T-helper 17 cell (primary cell): ENCODE measurements around the gene PPP1R18. TPM values are rescaled to one million over a fixed set of nuclear protein-coding genes. Genes with fewer than 3 reads are reported as not detected.
"Not testable (repeated sequence)": the region's sequence is repeated elsewhere in the genome, so short reads cannot be mapped to it uniquely, and the experiment has no call there.

Experiments used
- ATAC-seq: fragments of 150-1000 bp; cut with Tn5 transposase; 2 replicates; pipeline ENCODE4 v1.10.0; 2021; ENCODE audit warnings: mild to moderate bottlenecking, moderate library complexity
- DNase-seq, 3 donors: peaks; one replicate each; pipeline versions ENCODE4 v3.0.0 to v3.0.0-alpha.2; 2020 to 2021
- H3K9me3 ChIP-seq: one replicate; pipeline ENCODE4 v1.7.0; 2013; ENCODE audit warnings: low read length, mild to moderate bottlenecking; ENCODE audit not compliant: control insufficient read depth, poor library complexity, severe bottlenecking
- H3K27ac Mint-ChIP-seq: one replicate; pipeline ENCODE4 v1.8.0; 2022; ENCODE audit warnings: mild to moderate bottlenecking, moderate library complexity, mixed read lengths
- H3K27me3 Mint-ChIP-seq: one replicate; pipeline ENCODE4 v1.8.0; 2022; ENCODE audit warnings: mixed read lengths
- H3K36me3 Mint-ChIP-seq: one replicate; pipeline ENCODE4 v1.8.0; 2022; ENCODE audit warnings: low read depth, mixed read lengths
- H3K4me1 Mint-ChIP-seq: one replicate; pipeline ENCODE4 v1.8.0; 2022; ENCODE audit warnings: mild to moderate bottlenecking, mixed read lengths
- H3K4me3 Mint-ChIP-seq: one replicate; pipeline ENCODE4 v1.8.0; 2022; ENCODE audit warnings: mild to moderate bottlenecking, moderate library complexity, mixed read lengths
- total RNA-seq, 4 donors: library from RNA in 2 of 4; stranded (reverse) in 2 of 4; gene quantifications; one replicate each; pipeline ENCODE4 v1.2.3 and lab custom pipeline; 2022 to 2026

Gene PPP1R18
- 100 to 1,000 TPM in 1 of 2 donors, 10 to 100 TPM in 1; 99.5 to 117 TPM for total RNA-seq
- total RNA-seq (lab: John Stamatoyannopoulos, UW), result 142 to 304 reads per million in 2 donors

GRCh38 chr6:30686009-30686907 is at the start of gene PPP1R18:
PPP1R18 (minus strand) TSS chr6:30686645; CDS start chr6:30686018, 627 bp downstream.
- H3K9me3 ChIP-seq, result no peaks in the 10 kb centered on the region
- Mint-ChIP-seq H3K36me3 (peaks cover 30% of the 10 kb centered on the region), H3K27ac (peak within 1 kb of the TSS; percentile 97), H3K27me3 (no peaks in the 10 kb centered on the region), H3K4me3 (peak within 1 kb of the TSS; percentile 100), H3K4me1 (peaks cover 56% of the 10 kb centered on the region)
- DNase-seq, result peak; percentile 69 to 80 (median 78)
- ATAC-seq, result peak; percentile 61

- ATAC-seq, result no peak
- Mint-ChIP-seq H3K4me1 (peaks cover 43% of the 10 kb centered on the region), H3K36me3 (peaks cover 3% of the 10 kb centered on the region), H3K27ac (no peak overlapping the region), H3K27me3 (no peaks in the 10 kb centered on the region), H3K4me3 (peak overlapping the region; percentile 3)
- H3K9me3 ChIP-seq, result no peaks in the 10 kb centered on the region
- no peak for DNase-seq
Observed at GRCh38 chr6:30735668-30736314, 49.3 kb upstream of the PPP1R18 start.

GRCh38 chr6:30732237-30732943 is 45.9 kb upstream of the PPP1R18 start:
- H3K4me3 Mint-ChIP-seq, result peak overlapping the region; percentile 39
- no peaks in the 10 kb centered on the region for H3K27me3 Mint-ChIP-seq
- no peak overlapping the region for H3K27ac Mint-ChIP-seq
- H3K9me3 ChIP-seq, result no peaks in the 10 kb centered on the region
- peaks cover 33% of the 10 kb centered on the region for H3K4me1 Mint-ChIP-seq
- H3K36me3 Mint-ChIP-seq, result peaks cover 3% of the 10 kb centered on the region
- no peak for ATAC-seq
- DNase-seq, result no peak

- Mint-ChIP-seq H3K4me3 (peak overlapping the region; percentile 60), H3K36me3 (no peaks in the 10 kb centered on the region), H3K4me1 (peaks cover 24% of the 10 kb centered on the region), H3K27ac (no peak overlapping the region), H3K27me3 (no peaks in the 10 kb centered on the region)
- H3K9me3 ChIP-seq, result no peaks in the 10 kb centered on the region
- peak; percentile 72 to 77 (median 76) for DNase-seq
- peak; percentile 98 for ATAC-seq
Observed at GRCh38 chr6:30730601-30731435, 44.4 kb upstream of the PPP1R18 start.

GRCh38 chr6:30727920-30728553 is 41.6 kb upstream of the PPP1R18 start:
- peaks cover 5% of the 10 kb centered on the region for H3K36me3 Mint-ChIP-seq
- H3K4me1 Mint-ChIP-seq, result peaks cover 38% of the 10 kb centered on the region
- H3K4me3 Mint-ChIP-seq, result no peak overlapping the region
- no peak for ATAC-seq
- H3K27me3 Mint-ChIP-seq, result no peaks in the 10 kb centered on the region
- no peak for DNase-seq
- no peaks in the 10 kb centered on the region for H3K9me3 ChIP-seq
- no peak overlapping the region for H3K27ac Mint-ChIP-seq

GRCh38 chr6:30726506-30727413 is 40.3 kb upstream of the PPP1R18 start:
- Mint-ChIP-seq H3K4me1 (peaks cover 47% of the 10 kb centered on the region), H3K4me3 (no peak overlapping the region), H3K27me3 (no peaks in the 10 kb centered on the region), H3K36me3 (peaks cover 8% of the 10 kb centered on the region), H3K27ac (peak overlapping the region; percentile 27)
- H3K9me3 ChIP-seq, result no peaks in the 10 kb centered on the region
- ATAC-seq (no peak), DNase-seq (no peak)

GRCh38 chr6:30725713-30726505 is 39.5 kb upstream of the PPP1R18 start:
- Mint-ChIP-seq H3K27ac (no peak overlapping the region), H3K27me3 (no peaks in the 10 kb centered on the region), H3K36me3 (peaks cover 8% of the 10 kb centered on the region), H3K4me1 (peaks cover 49% of the 10 kb centered on the region), H3K4me3 (no peak overlapping the region)
- ATAC-seq (no peak), DNase-seq (no peak)
- no peaks in the 10 kb centered on the region for H3K9me3 ChIP-seq

GRCh38 chr6:30724906-30725667 is 38.6 kb upstream of the PPP1R18 start:
- no peak for DNase-seq
- H3K4me1 Mint-ChIP-seq, result peaks cover 42% of the 10 kb centered on the region
- no peak overlapping the region for H3K4me3 Mint-ChIP-seq
- no peaks in the 10 kb centered on the region for H3K9me3 ChIP-seq
- H3K27ac Mint-ChIP-seq, result peak overlapping the region; percentile 94
- H3K36me3 Mint-ChIP-seq, result peaks cover 9% of the 10 kb centered on the region
- no peaks in the 10 kb centered on the region for H3K27me3 Mint-ChIP-seq
- no peak for ATAC-seq

GRCh38 chr6:30723843-30724741 is 37.6 kb upstream of the PPP1R18 start:
- Mint-ChIP-seq H3K4me3 (peak overlapping the region; percentile 19), H3K27ac (peak overlapping the region; percentile 94), H3K4me1 (peaks cover 50% of the 10 kb centered on the region)
- DNase-seq, ATAC-seq, H3K36me3 Mint-ChIP-seq, H3K27me3 Mint-ChIP-seq, H3K9me3 ChIP-seq: not testable (repeated sequence)
